Retinal pigment epithelial cell (primary cell): ENCODE data around the gene PRKN.

Source experiments
- DNase-seq: peaks from one replicate; pipeline ENCODE4 v3.0.0-alpha.2; 2010; ENCODE audit warnings: low read depth
- H3K4me3 ChIP-seq: 2 replicates; pipeline ENCODE4 v1.5.1; 2011; ENCODE audit warnings: mild to moderate bottlenecking, low read length, control low read depth, moderate library complexity
- CTCF ChIP-seq: conservative IDR thresholded peaks from 2 replicates; pipeline ENCODE4 v1.5.1; 2011; ENCODE audit warnings: low read depth, low read length, control low read depth, inconsistent platforms

Gene PRKN

GRCh38 chr6:162389343-162390085 lies 338.1 kb downstream of the PRKN start:
- DNase-seq = no peak
- no peak overlapping the region for H3K4me3 ChIP-seq
- TF ChIP-seq CTCF = no peak

DNA sequence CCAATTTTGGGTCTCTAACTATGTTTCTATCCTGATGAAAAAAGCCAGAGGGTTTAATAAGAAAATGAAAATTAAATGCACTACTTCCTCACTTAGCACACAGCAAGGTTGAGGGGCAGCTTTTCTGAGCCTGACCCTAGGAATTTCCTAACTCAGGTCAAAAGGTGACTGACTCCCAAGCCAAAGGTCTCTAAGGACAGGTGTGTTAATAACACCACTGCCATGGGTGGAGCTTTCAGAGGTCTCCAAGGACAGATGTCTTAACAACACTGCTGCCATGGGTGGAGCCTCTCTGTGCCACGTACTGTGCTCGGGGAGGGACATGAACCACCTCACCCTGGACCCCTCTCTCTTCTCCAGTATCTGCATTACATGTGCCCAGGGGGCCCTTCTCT lies 339.2 kb downstream of the PRKN start:
- no peak for DNase-seq
- TF ChIP-seq CTCF = no peak
- no peak overlapping the region for H3K4me3 ChIP-seq

- TF ChIP-seq CTCF = no peak
- no peak for DNase-seq
- H3K4me3 ChIP-seq = no peak overlapping the region
These were observed 339.7 kb downstream of the PRKN start for GRCh38 chr6:162387718-162388382.

DNA sequence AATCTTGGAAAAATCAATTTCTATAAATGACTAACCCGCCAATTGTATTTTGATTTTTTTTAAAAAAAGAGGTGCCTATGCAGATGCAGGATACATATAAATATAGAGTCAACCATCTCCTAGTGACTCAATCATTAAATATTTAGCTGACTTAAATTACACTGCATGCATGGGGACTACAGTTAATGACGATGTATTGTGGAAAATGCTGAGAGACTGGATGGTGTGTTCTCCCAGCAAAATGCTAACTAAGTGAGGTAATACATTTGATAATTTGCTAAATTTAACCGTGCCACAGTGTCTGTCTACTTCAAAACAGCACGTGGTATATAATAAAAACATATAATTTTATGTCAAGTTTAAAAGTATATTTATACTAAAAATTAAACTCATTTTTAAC lies 341.6 kb downstream of the PRKN start:
- H3K4me3 ChIP-seq = no peak overlapping the region
- no peak for TF ChIP-seq CTCF
- no peak for DNase-seq

DNA sequence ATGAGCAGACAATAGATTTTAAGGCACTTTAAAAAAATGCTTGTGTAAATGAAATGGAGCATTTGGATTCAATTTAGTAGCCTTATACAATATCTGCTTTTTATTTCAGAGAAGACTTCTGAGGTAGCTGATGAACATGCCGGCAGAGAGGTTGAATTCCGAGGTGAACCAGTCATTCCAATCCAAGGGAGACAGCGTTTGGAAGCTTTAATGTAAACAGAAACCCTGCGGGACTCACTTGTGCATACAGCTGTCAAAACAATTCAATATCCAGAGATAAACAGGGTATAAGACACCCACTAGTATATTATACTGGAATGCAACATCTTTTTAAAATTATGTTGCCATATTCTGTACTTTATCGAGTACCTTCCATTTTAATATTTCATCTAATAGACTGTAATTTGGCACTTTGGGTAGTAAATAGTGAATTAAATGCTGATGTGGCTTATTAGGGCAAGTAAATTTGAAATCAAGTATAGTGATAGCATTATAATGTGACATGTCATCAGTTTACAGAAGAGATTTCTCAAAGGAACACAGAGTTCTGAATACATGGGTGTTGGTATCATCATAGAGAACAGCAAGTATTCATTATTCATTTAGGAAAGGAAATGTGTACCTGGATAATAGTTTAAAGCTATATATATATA lies 347.7 kb downstream of the PRKN start:
- no peak for DNase-seq
- no peak for TF ChIP-seq CTCF
- no peak overlapping the region for H3K4me3 ChIP-seq

GRCh38 chr6:162377735-162378134 lies 349.8 kb downstream of the PRKN start:
- no peak for DNase-seq
- no peak for TF ChIP-seq CTCF
- H3K4me3 ChIP-seq = no peak overlapping the region
